Omental fat pad (tissue), 4 donors: Measurements from ENCODE around the gene ZNF594. TPM values are rescaled to one million over a fixed set of nuclear protein-coding genes. Genes with fewer than 3 reads are reported as not detected.

Experiments used
- ATAC-seq: fragments of 150-250 bp; one replicate; pipeline ENCODE4 v1.9.1; 2016; ENCODE audit warnings: mild to moderate bottlenecking, moderate library complexity; ENCODE audit not compliant: low FRiP score
- DNase-seq: peaks from one replicate; pipeline ENCODE4 v3.0.0-alpha.2; 2019; ENCODE audit warnings: low spot score
- CTCF ChIP-seq, 3 donors: fragments of 450-650 bp; IDR thresholded peaks; one replicate each; pipeline ENCODE4 v1.5.1; 2016 to 2017; ENCODE audit warnings: antibody characterized with exemption in 3 of 3, mild to moderate bottlenecking in 3 of 3, moderate library complexity in 2 of 3
- total RNA-seq, 4 donors: library from RNA; depleted of rRNA; stranded (reverse); fragments of >200 nt; gene quantifications; one replicate each; pipeline ENCODE4 v1.1.0, GENCODE V29; 2016

ZNF594 gene
- total RNA-seq, 4 donors from 2014 or later: 7.0 to 21.6 (median 8.9) TPM

DNA sequence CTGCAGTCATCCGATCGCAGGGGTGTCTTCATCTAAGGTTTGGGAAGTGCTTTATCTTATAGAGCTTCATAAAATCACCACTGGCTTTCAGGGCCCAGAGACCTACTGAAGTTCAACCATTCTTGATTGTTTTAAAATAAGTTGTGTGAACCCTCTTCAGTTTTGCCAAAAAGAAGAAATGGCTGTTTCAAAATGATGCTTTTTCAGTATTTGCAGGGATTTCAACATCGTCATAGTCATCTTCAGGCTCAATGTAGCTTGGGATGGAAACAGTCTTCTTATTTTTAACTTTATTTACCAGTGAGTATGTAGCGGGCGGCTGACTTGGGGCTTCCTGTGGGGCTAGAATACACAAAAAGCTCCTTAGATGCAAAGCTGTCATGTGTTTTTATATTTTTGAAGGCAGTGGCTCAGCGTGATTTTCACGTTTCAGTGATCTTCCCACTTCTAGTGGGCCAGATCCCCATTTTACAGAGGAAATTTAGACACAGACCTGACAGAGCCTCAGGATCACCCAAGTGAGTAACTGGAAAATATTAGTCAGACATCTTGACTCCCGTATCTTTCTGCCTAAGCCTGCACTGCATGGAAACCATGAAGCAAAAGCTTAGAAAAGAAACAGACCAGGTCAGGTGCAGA lies 19.1 kb upstream of the ZNF594 start:
- ATAC-seq: no peak

GRCh38 chr17:5210091-5210490 lies 18.4 kb upstream of the ZNF594 start:
- DNase-seq: no peak
- no peak for TF ChIP-seq CTCF (IDR thresholded peaks at IDR 0.05)
- no peak for ATAC-seq

More for the DNA sequence above, 19.1 kb upstream of the ZNF594 start:
- no peak for DNase-seq
- TF ChIP-seq CTCF (IDR thresholded peaks at IDR 0.05): no peak

- TF ChIP-seq CTCF (IDR thresholded peaks at IDR 0.05): no peak
- DNase-seq (no peak), ATAC-seq (no peak)
These were observed 17.7 kb upstream of the ZNF594 start for GRCh38 chr17:5209396-5209795.

DNA sequence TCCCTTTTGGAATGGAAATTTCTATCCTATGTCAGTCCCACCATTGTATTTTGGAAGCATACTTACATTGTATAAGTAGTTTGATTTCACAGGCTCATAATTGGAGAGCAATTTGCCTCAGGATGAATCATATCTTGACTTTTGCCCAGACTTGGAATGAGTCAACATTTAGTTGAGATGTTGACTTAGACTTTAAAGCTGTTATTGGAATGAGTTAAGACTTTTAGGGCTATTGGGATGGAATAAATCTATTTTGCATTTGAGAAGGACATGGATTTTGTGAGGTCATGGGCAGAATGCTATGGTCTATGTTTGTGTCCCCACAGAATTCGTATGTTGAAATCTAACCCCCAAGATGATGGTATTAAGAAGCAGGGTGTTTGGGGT lies 12.2 kb upstream of the ZNF594 start:
- ATAC-seq (no peak), DNase-seq (no peak)
- TF ChIP-seq CTCF (IDR thresholded peaks at IDR 0.05): no peak

DNA sequence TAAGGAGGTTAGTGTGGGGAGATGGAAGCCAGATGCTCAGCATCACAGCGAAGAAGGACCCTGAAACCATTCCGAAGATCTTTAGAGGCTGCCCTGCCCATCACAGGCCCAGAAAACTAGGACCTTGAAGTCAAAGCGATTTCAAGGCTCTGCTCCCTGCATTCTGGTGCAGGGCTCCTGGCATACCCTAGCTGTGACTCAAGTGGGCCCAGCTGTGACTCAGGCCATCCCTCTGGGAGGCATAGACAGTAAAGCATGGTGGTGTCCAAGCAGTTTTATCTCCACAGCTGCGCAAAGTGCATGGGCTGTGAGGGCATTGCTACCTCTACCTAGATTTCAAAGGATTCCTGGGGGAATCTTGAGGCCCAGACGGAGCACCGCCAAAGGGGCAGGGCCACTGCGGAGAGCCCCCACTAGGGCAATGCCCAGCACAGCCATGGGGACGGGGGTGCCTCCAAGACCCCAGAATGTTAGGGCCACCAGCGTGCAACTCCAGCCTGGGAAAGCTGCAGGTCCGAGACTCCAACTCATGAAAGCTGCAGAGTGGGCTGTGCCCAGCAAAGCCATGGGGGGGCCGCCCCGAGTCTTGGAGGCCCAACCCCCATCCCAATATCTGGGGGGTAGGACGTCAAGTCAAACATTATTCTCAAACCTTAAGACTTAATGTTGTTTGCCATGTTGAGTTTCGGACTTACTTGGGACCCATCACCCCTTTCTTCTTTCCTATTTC lies 11.7 kb upstream of the ZNF594 start:
- no peak for ATAC-seq
- TF ChIP-seq CTCF (IDR thresholded peaks at IDR 0.05): no peak
- DNase-seq: no peak

DNA sequence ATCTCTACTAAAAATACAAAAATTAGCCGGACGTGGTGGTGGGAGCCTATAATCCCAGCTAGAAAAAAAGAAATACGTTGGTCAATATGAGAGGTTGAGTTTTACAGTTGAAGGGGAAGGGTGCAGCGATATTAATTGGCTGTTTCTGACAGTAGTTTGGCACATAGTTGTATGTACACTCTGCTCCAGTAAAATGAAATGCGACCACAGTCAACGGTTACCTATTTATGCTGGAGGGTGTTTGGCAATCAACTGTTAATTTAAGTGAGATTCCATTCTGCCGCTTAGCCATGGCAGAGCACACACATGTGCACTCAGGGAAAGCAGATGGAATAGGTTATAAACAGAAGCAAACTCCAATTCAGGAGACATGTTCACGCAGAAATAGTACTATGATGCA lies 9.3 kb upstream of the ZNF594 start:
- no peak for DNase-seq
- ATAC-seq: no peak
- no peak for TF ChIP-seq CTCF (IDR thresholded peaks at IDR 0.05)

DNA sequence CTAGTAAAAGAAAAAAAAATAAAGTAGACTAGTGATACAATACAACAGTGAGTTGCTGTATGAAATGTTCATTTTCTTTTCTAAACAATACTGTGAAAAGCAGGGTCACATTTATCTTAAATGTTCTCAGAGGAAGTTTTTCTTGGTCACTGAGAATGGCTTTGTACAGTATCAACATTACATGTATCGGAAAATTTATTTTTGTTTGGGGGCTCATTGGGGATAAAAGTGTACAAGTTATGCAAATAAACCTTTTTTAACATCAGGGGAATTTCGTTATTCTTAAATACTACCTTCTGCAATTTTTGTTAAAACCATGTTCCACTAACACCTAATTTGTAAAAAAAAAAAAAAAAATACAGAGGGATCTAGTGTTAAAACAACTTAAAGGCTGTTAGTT lies 8.7 kb upstream of the ZNF594 start:
- DNase-seq (no peak), ATAC-seq (no peak)
- no peak for TF ChIP-seq CTCF (IDR thresholded peaks at IDR 0.05)
